Spleen (tissue), 11 donors: ENCODE results near the gene VPS35L. TPM values are rescaled to one million over a fixed set of nuclear protein-coding genes. Genes with fewer than 3 reads are reported as not detected.

ENCODE experiments used
- DNase-seq: peaks from one replicate; pipeline ENCODE4 v3.0.0-alpha.2; 2020
- H3K27ac ChIP-seq, 8 donors: fragments of 200-600 bp; sonication (generic) in 7 of 8; 1 replicate in 4 of 8; 2 replicates in 4 of 8; pipeline versions ENCODE4 v1.5.0 to v1.8.0; 2016 to 2021; ENCODE audit warnings: inconsistent platforms in 4 of 8, mild to moderate bottlenecking in 4 of 8, moderate library complexity in 1 of 8
- H3K27me3 ChIP-seq, 7 donors: fragments of 200-600 bp; sonication (generic) in 6 of 7; replicated peaks in 1 of 7; 1 replicate in 4 of 7; 2 replicates in 3 of 7; pipeline versions ENCODE4 v1.5.0 to v1.8.0; 2016 to 2021; ENCODE audit warnings: inconsistent platforms in 3 of 7, mild to moderate bottlenecking in 1 of 7
- H3K36me3 ChIP-seq, 6 donors: fragments of 200-600 bp; sonication (generic) in 5 of 6; 1 replicate in 4 of 6; 2 replicates in 2 of 6; pipeline versions ENCODE4 v1.5.0 to v1.8.0; 2016 to 2021; ENCODE audit warnings: inconsistent platforms in 2 of 6
- H3K4me1 ChIP-seq, 6 donors: fragments of 200-600 bp; sonication (generic) in 5 of 6; 1 replicate in 3 of 6; 2 replicates in 3 of 6; pipeline versions ENCODE4 v1.5.0 to v1.8.0; 2016 to 2021; ENCODE audit warnings: inconsistent platforms in 3 of 6
- H3K4me3 ChIP-seq, 8 donors: fragments of 200-600 bp; sonication (generic) in 7 of 8; 1 replicate in 4 of 8; 2 replicates in 4 of 8; pipeline versions ENCODE4 v1.5.0 to v1.8.0; 2016 to 2021; ENCODE audit warnings: inconsistent platforms in 4 of 8, mild to moderate bottlenecking in 4 of 8, moderate library complexity in 2 of 8
- H3K9me3 ChIP-seq, 8 donors: fragments of 200-600 bp; sonication (generic) in 7 of 8; 1 replicate in 4 of 8; 2 replicates in 4 of 8; pipeline versions ENCODE4 v1.5.0 to v1.8.0; 2016 to 2021; ENCODE audit warnings: inconsistent platforms in 4 of 8
- CTCF ChIP-seq, 11 experiments: fragments of 200-600 bp in 7 of 11; fragments of 450-650 bp in 4 of 11; sonication (generic) in 4 of 11; IDR thresholded peaks in 8 of 11; conservative IDR thresholded peaks in 3 of 11; 1 replicate in 7 of 11; 2 replicates in 4 of 11; pipeline versions ENCODE4 v1.4.0 to v1.8.0; 2016 to 2021; ENCODE audit warnings: antibody characterized with exemption in 11 of 11, inconsistent platforms in 4 of 11, mild to moderate bottlenecking in 1 of 11
- POLR2A ChIP-seq, 3 donors: fragments of 450-650 bp; IDR thresholded peaks; one replicate each; pipeline ENCODE4 v1.5.1; 2017; ENCODE audit warnings: antibody characterized with exemption in 3 of 3, mild to moderate bottlenecking in 1 of 3
- POLR2AphosphoS5 ChIP-seq, 3 donors: sonication (generic); formaldehyde crosslinking; IDR thresholded peaks; one replicate each; pipeline ENCODE4 v1.5.1; 2017; ENCODE audit warnings: antibody characterized with exemption in 3 of 3
- WGBS, 5 donors: extraction: QIAGEN DNeasy Blood & Tissue Kit in 3 of 5; methylation state at CpG; one replicate each; pipeline versions ENCODE4 v1.1.5 to v1.1.7; 2013 to 2018; 5-methylcytosine and 5-hydroxymethylcytosine counted together
- intact Hi-C: fragments of 100-400 bp; cut with DNase I; formaldehyde crosslinking; loops from one replicate; pipeline ENCODE4 v1.15.0; 2023; ENCODE audit warnings: low total_unique reads
- polyA plus RNA-seq, 3 donors: library from polyadenylated mRNA; stranded (reverse); fragments of 200-250 nt; gene quantifications; one replicate each; pipeline ENCODE4 v1.2.1, GENCODE V29; 2013
- total RNA-seq, 7 donors: library from RNA; depleted of rRNA in 3 of 7; stranded (reverse); fragments of >200 nt in 3 of 7; fragmentation: NEBNext Ultra II Directional in 4 of 7; extraction: Animal tissue kit (Norgen Biotek cat#: 25700) in 4 of 7; gene quantifications; one replicate each; pipeline versions ENCODE4 v1.1.0 to v1.2.1, GENCODE V29; 2016 to 2021
- donor health status: healthy with polysubstance abuse.
- donor health status: DM: no; HTN: no; CAD: no; lungs with moderate emphysema.
- donor health status: DM: no; HTN: no; CAD: no.
- donor health status: Bipolar disorder and iron deficiency.
- donor health status: healthy.
- donor health status: DM: no; HTN: no; CAD: no.
- donor health status: DM: yes; HTN: yes; CAD: no.

Gene VPS35L
- total and polyA plus RNA-seq, 10 donors: 22.9 to 76.1 (median 58.0) TPM

- Histone ChIP-seq H3K36me3 (peaks cover 4 to 95% (median 49%) of the 10 kb centered on the region in 6 donors), H3K27me3 (no peaks in the 10 kb centered on the region), H3K9me3 (peaks cover 0 to 4% (median 0%) of the 10 kb centered on the region in 8 donors), H3K4me1 (no peaks in the 10 kb centered on the region), H3K4me3 (no peak overlapping the region), H3K27ac (no peak overlapping the region)
- no peak for DNase-seq
- TF ChIP-seq POLR2AphosphoS5 (IDR thresholded peaks at IDR 0.05): no peak
- TF ChIP-seq POLR2A (IDR thresholded peaks at IDR 0.05): no peak
- no peak for TF ChIP-seq CTCF (IDR thresholded peaks at IDR 0.05 in 8 of 11, conservative IDR thresholded peaks at IDR 0.05 in 3 of 11)
- 92 to 95% (median 94%) methylated on average over 4 of the region's 4 CpGs for WGBS, 5 donors
- intact Hi-C loops: no loop called here
These were observed 102.3 kb downstream of the VPS35L start for GRCh38 chr16:19657831-19658230.

GRCh38 chr16:19659554-19659953, 104.1 kb downstream of the VPS35L start:
- Histone ChIP-seq H3K9me3 (peaks cover 0 to 4% (median 0%) of the 10 kb centered on the region in 8 donors), H3K27me3 (no peaks in the 10 kb centered on the region), H3K36me3 (peaks cover 0 to 93% (median 37%) of the 10 kb centered on the region in 6 donors), H3K4me3 (no peak overlapping the region), H3K4me1 (no peaks in the 10 kb centered on the region), H3K27ac (no peak overlapping the region)
- WGBS, 5 donors: 86 to 97% (median 94%) methylated on average over 1 of the region's 1 CpG
- DNase-seq: no peak
- TF ChIP-seq CTCF (IDR thresholded peaks at IDR 0.05 in 8 of 11, conservative IDR thresholded peaks at IDR 0.05 in 3 of 11) (no peak), POLR2AphosphoS5 (IDR thresholded peaks at IDR 0.05) (no peak), POLR2A (IDR thresholded peaks at IDR 0.05) (no peak)
- intact Hi-C loops: no loop called here

GRCh38 chr16:19660432-19660831, 104.9 kb downstream of the VPS35L start:
- 83 to 94% (median 90%) methylated on average over 1 of the region's 1 CpG for WGBS, 5 donors
- Histone ChIP-seq H3K36me3 (peaks cover 0 to 93% (median 30%) of the 10 kb centered on the region in 6 donors), H3K4me1 (no peaks in the 10 kb centered on the region), H3K4me3 (no peak overlapping the region), H3K27ac (no peak overlapping the region), H3K27me3 (no peaks in the 10 kb centered on the region), H3K9me3 (peaks cover 0 to 10% (median 0%) of the 10 kb centered on the region in 8 donors)
- TF ChIP-seq POLR2AphosphoS5 (IDR thresholded peaks at IDR 0.05) (no peak), POLR2A (IDR thresholded peaks at IDR 0.05) (no peak), CTCF (IDR thresholded peaks at IDR 0.05 in 8 of 11, conservative IDR thresholded peaks at IDR 0.05 in 3 of 11) (no peak)
- DNase-seq: no peak
- intact Hi-C loops: no loop called here

GRCh38 chr16:19662351-19662750, 106.8 kb downstream of the VPS35L start:
- TF ChIP-seq CTCF (IDR thresholded peaks at IDR 0.05 in 8 of 11, conservative IDR thresholded peaks at IDR 0.05 in 3 of 11): no peak
- no peak for TF ChIP-seq POLR2A (IDR thresholded peaks at IDR 0.05)
- no peak for TF ChIP-seq POLR2AphosphoS5 (IDR thresholded peaks at IDR 0.05)
- no peaks in the 10 kb centered on the region for H3K4me1 ChIP-seq
- DNase-seq: no peak
- peaks cover 0 to 84% (median 26%) of the 10 kb centered on the region in 6 donors for H3K36me3 ChIP-seq
- WGBS, 5 donors: 93 to 100% (median 94%) methylated on average over 7 of the region's 7 CpGs
- peaks cover 0 to 11% (median 0%) of the 10 kb centered on the region in 8 donors for H3K9me3 ChIP-seq
- no peaks in the 10 kb centered on the region for H3K27me3 ChIP-seq
- intact Hi-C loops: no loop called here
- no peak overlapping the region for H3K4me3 ChIP-seq
- H3K27ac ChIP-seq: no peak overlapping the region
